ENCODE measurements around the gene TPX2. TPM values are rescaled to one million over a fixed set of nuclear protein-coding genes. Genes with fewer than 3 reads are reported as not detected.

Gene TPX2
- total RNA-seq, 4 donors from 2014 or later: 0.21 to 2.7 (median 0.40) TPM

DNA sequence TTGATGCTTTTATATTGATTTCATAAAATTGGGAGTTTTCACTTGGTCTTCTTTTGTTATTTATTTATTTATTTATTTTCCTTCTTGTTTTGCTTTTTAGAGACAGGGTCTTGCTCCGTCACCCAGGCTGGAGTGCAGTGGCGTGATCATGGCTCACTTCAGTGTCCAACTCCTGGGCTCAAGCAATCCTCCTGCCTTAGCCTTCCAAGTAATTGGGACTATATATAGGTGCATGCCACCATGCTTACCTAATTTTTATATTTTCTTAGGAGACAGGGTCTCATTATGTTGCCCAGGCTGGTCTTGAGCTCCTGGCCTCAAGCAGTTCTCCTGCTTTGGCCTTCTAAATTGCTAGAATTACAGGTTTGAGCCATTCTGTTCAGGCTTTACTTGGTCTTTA lies 41.7 kb downstream of the TPX2 start:
- no peak for DNase-seq (ENCODE audit: low spot score in 2 of 2)
- Histone ChIP-seq H3K9me3 (no peaks in the 10 kb centered on the region), H3K27ac (no peak overlapping the region), H3K36me3 (no peaks in the 10 kb centered on the region), H3K4me1 (no peaks in the 10 kb centered on the region), H3K4me3 (no peak overlapping the region), H3K27me3 (no peaks in the 10 kb centered on the region)
- TF ChIP-seq POLR2A (IDR thresholded peaks at IDR 0.05) (no peak), EP300 (IDR thresholded peaks at IDR 0.05) (no peak)
- TF ChIP-seq, protein P1, sequence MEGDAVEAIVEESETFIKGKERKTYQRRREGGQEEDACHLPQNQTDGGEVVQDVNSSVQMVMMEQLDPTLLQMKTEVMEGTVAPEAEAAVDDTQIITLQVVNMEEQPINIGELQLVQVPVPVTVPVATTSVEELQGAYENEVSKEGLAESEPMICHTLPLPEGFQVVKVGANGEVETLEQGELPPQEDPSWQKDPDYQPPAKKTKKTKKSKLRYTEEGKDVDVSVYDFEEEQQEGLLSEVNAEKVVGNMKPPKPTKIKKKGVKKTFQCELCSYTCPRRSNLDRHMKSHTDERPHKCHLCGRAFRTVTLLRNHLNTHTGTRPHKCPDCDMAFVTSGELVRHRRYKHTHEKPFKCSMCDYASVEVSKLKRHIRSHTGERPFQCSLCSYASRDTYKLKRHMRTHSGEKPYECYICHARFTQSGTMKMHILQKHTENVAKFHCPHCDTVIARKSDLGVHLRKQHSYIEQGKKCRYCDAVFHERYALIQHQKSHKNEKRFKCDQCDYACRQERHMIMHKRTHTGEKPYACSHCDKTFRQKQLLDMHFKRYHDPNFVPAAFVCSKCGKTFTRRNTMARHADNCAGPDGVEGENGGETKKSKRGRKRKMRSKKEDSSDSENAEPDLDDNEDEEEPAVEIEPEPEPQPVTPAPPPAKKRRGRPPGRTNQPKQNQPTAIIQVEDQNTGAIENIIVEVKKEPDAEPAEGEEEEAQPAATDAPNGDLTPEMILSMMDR (IDR thresholded peaks at IDR 0.05): no peak
- WGBS, 2 donors: 95 to 100% methylated on average over 2 of the region's 2 CpGs

DNA sequence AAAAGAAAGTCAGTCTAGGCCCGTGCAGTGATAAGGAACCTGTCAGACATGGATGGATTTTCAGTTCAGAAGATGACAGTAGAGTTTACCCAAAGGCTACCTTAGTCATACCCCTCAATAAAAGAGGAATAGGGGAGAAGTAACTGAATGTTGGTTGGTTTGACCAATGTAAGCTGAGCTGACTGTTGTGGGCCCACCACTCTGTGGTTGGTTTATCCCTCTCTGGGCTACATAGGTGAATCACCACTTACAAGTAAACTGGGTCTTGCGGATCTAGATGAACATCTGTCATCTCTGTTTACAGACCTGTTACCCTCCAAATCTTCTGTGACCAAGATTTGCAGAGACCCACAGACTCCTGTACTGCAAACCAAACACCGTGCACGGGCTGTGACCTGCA lies 42.9 kb downstream of the TPX2 start:
- H3K9me3 ChIP-seq: no peaks in the 10 kb centered on the region
- DNase-seq (ENCODE audit: low spot score in 2 of 2): no peak
- no peak overlapping the region for H3K4me3 ChIP-seq
- TF ChIP-seq POLR2A (IDR thresholded peaks at IDR 0.05): no peak
- TF ChIP-seq, protein P1 (IDR thresholded peaks at IDR 0.05): no peak
- TF ChIP-seq EP300 (IDR thresholded peaks at IDR 0.05): no peak
- no peaks in the 10 kb centered on the region for H3K4me1 ChIP-seq
- no peaks in the 10 kb centered on the region for H3K36me3 ChIP-seq
- no peaks in the 10 kb centered on the region for H3K27me3 ChIP-seq
- 99 to 100% methylated on average over 4 of the region's 4 CpGs for WGBS, 2 donors
- H3K27ac ChIP-seq: no peak overlapping the region

DNA sequence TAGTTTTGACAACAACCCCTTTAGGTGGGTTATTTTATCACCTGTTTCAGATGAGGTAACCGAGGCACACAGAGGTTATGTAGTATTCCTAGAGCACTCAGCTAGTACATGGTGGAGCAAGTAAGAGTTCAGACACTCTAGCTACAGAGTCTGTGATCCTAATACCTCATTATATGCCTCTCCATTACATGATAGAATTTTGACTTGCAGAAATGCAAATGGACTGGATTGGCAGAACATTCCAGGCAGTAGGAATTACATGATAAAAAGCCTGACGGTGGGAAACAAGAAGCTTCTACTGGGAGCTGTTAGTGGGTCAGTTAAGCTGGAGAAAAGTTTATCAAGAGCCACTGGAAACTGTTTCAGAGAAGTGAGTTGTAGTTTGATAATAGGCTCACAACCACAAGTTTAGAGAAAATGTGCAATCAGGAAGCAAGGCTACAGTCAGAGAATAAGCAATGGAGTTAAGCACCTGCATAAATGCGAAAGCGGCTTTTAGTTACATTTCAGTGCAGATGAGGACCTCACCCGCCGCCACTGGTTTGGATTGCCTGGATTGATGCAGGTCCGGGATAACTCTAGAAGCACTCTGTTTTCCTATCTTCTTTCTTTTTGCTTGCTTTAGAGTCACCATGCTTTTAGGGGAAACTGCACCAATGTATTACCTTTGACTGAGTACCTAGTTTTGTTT lies 45.4 kb downstream of the TPX2 start:
- no peaks in the 10 kb centered on the region for H3K36me3 ChIP-seq
- H3K4me1 ChIP-seq: no peaks in the 10 kb centered on the region
- H3K4me3 ChIP-seq: no peak overlapping the region
- H3K27me3 ChIP-seq: no peaks in the 10 kb centered on the region
- 96% methylated on average over 7 of the region's 7 CpGs for WGBS, 2 donors
- TF ChIP-seq POLR2A (IDR thresholded peaks at IDR 0.05) (no peak), EP300 (IDR thresholded peaks at IDR 0.05) (no peak)
- TF ChIP-seq, protein P1 (IDR thresholded peaks at IDR 0.05): no peak
- H3K9me3 ChIP-seq: no peaks in the 10 kb centered on the region
- H3K27ac ChIP-seq: no peak overlapping the region
- DNase-seq (ENCODE audit: low spot score in 2 of 2): no peak

DNA sequence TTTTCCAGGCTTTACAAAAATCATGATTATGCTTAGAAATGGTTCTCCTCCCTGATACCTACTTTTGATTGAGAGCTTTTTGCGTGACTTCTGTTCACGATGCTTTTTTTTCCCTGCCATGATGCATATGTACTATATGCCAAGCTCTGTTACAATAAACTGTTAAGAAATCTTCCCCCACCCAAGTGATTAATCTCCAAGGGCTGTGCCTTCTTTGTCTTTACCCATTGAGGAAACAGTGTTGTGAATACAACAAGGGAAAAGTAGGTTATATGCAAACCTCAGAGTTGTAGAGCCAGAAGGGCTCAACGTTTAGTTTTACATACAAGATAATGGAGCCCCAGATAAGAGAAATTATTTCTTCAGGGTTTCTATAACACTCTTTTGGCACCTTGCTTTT lies 46.0 kb downstream of the TPX2 start:
- H3K27ac ChIP-seq: no peak overlapping the region
- TF ChIP-seq EP300 (IDR thresholded peaks at IDR 0.05) (no peak), POLR2A (IDR thresholded peaks at IDR 0.05) (no peak)
- TF ChIP-seq, protein P1 (IDR thresholded peaks at IDR 0.05): no peak
- WGBS, 2 donors: 91 to 95% methylated on average over 3 of the region's 3 CpGs

DNA sequence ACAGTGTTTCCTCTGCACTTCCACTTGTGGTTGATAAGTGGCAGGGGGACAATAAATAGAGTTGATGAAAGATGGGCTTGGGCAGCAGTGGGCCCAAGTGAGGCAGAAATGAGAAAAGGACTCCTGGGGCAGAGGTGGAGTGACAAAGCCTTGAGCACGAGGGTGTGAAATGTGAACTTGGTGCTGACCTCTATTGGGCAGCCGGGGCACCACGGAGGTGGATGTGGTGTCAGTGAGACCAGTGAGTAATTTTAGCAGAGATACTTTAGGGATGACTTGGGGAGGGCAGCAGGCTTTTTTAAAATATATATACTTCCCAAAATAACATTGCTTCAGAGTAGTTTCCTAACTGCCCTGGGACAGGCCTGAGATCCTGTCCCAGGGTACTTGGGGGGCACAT lies 49.5 kb downstream of the TPX2 start:
- H3K27ac ChIP-seq: no peak overlapping the region
- H3K9me3 ChIP-seq: no peaks in the 10 kb centered on the region
- no peak for DNase-seq (ENCODE audit: low spot score in 2 of 2)
- no peaks in the 10 kb centered on the region for H3K36me3 ChIP-seq
- no peaks in the 10 kb centered on the region for H3K27me3 ChIP-seq
- TF ChIP-seq, protein P1 (IDR thresholded peaks at IDR 0.05): no peak
- TF ChIP-seq EP300 (IDR thresholded peaks at IDR 0.05) (no peak), POLR2A (IDR thresholded peaks at IDR 0.05) (no peak)
- H3K4me3 ChIP-seq: no peak overlapping the region
- 50 to 69% methylated on average over 3 of the region's 3 CpGs for WGBS, 2 donors
- no peaks in the 10 kb centered on the region for H3K4me1 ChIP-seq

More for the DNA sequence above, 46.0 kb downstream of the TPX2 start:
- H3K9me3 ChIP-seq: no peaks in the 10 kb centered on the region
- no peaks in the 10 kb centered on the region for H3K27me3 ChIP-seq
- no peak for DNase-seq (ENCODE audit: low spot score in 2 of 2)
- no peak overlapping the region for H3K4me3 ChIP-seq
- H3K4me1 ChIP-seq: no peaks in the 10 kb centered on the region
- H3K36me3 ChIP-seq: no peaks in the 10 kb centered on the region
